Measurements from ENCODE around the gene NALCN.

DNA sequence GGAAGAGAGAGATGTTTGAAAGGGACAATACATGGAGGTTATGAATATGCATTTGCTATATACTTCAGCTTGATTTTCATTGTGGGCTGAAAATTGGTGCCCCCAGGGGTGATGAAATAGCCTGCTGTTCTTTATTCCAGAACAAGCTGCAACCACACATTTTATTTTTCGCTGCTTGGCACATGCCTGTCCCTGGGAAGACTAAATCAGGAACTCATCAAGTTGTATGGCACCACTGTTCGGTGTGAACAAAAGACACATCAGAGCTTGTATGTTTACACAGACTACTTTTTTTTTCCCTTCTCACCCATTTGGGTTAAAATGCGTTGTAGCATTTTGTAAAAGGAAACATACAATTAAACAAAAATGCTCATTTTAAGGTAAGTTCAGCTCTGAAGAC lies 230.7 kb downstream of the NALCN start:
- no peak for TF ChIP-seq POLR2A (IDR thresholded peaks at IDR 0.05)
- TF ChIP-seq, protein P1, sequence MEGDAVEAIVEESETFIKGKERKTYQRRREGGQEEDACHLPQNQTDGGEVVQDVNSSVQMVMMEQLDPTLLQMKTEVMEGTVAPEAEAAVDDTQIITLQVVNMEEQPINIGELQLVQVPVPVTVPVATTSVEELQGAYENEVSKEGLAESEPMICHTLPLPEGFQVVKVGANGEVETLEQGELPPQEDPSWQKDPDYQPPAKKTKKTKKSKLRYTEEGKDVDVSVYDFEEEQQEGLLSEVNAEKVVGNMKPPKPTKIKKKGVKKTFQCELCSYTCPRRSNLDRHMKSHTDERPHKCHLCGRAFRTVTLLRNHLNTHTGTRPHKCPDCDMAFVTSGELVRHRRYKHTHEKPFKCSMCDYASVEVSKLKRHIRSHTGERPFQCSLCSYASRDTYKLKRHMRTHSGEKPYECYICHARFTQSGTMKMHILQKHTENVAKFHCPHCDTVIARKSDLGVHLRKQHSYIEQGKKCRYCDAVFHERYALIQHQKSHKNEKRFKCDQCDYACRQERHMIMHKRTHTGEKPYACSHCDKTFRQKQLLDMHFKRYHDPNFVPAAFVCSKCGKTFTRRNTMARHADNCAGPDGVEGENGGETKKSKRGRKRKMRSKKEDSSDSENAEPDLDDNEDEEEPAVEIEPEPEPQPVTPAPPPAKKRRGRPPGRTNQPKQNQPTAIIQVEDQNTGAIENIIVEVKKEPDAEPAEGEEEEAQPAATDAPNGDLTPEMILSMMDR (IDR thresholded peaks at IDR 0.05), result no peak

Measured in gastroesophageal sphincter (tissue), 3 donors.